Measurements from ENCODE around the gene FOXF2.

The FOXF2 gene

GRCh38 chr6:1396952-1397868 lies 7.8 kb downstream of the FOXF2 start:
- H3K27ac ChIP-seq = no peak overlapping the region
- TF ChIP-seq, protein P1, sequence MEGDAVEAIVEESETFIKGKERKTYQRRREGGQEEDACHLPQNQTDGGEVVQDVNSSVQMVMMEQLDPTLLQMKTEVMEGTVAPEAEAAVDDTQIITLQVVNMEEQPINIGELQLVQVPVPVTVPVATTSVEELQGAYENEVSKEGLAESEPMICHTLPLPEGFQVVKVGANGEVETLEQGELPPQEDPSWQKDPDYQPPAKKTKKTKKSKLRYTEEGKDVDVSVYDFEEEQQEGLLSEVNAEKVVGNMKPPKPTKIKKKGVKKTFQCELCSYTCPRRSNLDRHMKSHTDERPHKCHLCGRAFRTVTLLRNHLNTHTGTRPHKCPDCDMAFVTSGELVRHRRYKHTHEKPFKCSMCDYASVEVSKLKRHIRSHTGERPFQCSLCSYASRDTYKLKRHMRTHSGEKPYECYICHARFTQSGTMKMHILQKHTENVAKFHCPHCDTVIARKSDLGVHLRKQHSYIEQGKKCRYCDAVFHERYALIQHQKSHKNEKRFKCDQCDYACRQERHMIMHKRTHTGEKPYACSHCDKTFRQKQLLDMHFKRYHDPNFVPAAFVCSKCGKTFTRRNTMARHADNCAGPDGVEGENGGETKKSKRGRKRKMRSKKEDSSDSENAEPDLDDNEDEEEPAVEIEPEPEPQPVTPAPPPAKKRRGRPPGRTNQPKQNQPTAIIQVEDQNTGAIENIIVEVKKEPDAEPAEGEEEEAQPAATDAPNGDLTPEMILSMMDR (IDR thresholded peaks at IDR 0.05) = peak; percentile 85
- DNase-seq (ENCODE audit: low spot score) = no peak
- no peak overlapping the region for H3K4me3 ChIP-seq

DNA sequence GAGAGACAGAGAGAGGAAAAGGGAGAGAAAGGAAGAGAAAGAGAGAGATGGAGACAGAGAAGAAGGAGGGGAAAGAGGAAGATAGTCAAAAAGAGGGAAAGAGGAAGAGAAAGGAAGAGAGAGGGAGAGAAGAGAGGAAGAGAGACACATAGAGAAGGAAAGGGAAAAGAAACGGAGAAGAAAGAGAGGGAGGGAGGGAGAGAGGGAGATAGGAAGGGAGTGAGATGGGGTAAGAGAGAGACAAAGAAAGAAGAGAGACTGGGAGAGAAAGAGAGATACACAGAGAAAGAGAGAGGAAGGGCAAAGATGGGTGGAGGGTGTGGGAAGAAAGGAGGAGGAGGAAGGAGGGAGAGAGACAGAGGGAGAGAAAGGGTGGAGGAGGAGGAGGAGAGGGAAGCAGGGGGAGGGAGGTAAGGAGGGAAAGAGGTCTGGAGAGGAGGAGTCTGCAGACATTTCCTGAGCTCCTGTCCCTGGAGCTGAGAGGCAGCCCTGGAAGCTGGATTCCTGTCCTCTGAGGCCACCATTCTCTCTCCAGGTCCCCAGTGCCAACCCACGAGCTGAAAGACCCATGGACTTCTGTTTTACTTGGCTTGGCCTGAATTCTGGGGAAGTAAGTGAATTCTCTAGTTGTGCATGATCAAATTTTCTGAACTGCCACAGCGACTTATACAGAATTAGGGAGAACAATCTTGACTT lies 9.9 kb downstream of the FOXF2 start:
- TF ChIP-seq, protein P1 (IDR thresholded peaks at IDR 0.05) = no peak
- DNase-seq (ENCODE audit: low spot score) = no peak
- Histone ChIP-seq H3K27ac (no peak overlapping the region), H3K4me3 (no peak overlapping the region)

DNA sequence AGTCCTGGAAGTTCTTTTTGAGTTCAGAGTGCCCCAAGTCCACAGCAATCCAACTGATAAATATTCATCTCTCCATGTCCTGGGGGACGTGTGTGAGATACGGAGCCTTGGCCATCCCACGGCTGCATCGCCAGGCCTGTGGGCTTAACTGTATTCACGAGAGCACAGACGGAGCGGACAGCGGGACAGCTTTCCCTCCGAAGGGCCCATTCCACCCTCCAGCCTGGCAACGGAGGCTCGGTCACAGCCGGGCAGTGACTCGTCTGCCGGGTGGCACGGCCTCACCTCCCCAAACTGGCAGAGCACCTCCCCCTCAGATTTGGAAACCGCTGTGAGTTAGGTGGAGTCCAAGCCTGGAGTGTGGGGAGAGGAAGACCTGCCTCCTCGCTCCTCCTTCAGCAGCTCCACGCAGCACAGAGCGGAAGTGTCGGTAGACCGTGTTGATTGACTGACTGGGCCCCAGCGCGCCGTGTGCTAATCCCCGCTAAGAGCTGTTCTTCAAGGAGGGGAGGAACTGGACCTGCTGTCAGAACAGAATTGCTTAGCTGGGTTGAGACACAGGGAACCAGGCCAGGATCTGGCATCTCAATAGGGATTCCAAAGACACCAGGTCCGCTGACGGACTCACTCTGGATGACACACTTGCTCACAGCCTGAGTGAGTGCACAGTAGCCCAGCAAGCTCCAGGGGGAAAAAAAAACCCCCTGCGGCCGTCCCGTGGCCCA lies 10.9 kb downstream of the FOXF2 start:
- TF ChIP-seq, protein P1 (IDR thresholded peaks at IDR 0.05) = no peak
- no peak for DNase-seq (ENCODE audit: low spot score)
- Histone ChIP-seq H3K27ac (no peak overlapping the region), H3K4me3 (no peak overlapping the region)

DNA sequence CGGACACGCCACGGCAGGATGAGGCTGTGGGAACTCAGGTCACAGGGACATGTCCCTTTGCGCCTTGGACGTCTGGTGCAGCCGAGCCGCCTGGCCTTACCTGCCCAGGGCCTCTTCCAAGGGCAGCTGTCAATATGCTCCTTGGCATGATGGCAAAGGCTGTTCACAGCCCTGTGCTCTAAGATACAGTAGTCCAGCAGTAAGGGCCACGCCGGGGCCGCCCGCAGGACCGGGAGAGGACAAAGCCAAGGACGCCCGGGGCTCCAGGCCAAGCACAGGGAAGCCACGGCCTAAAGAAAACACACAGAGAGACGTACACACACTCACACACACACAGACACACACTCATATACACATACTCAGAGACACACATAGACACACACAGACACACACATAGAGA lies 13.0 kb downstream of the FOXF2 start:
- TF ChIP-seq, protein P1 (IDR thresholded peaks at IDR 0.05) = no peak
- DNase-seq (ENCODE audit: low spot score) = no peak

DNA sequence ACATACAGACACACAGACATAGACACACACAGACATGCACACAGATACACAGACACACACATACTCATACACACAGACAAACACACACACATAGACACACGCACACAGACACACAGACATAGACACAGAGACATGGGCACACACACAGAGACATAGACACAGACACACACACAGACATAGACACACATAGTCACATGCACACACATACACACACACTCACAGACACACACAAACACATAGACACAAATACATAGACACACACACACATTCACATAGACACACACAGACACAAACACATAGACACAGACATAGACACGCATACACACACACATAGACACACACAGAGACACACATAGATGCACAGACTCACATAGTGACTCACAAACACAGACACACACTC lies 13.5 kb downstream of the FOXF2 start:
- TF ChIP-seq, protein P1 (IDR thresholded peaks at IDR 0.05) = no peak
- H3K4me3 ChIP-seq = no peak overlapping the region
- H3K27ac ChIP-seq = no peak overlapping the region
- no peak for DNase-seq (ENCODE audit: low spot score)

More for the DNA sequence above, 13.0 kb downstream of the FOXF2 start:
- Histone ChIP-seq H3K27ac (no peak overlapping the region), H3K4me3 (no peak overlapping the region)

- TF ChIP-seq, protein P1 (IDR thresholded peaks at IDR 0.05) = no peak
- H3K27ac ChIP-seq = no peak overlapping the region
- H3K4me3 ChIP-seq = no peak overlapping the region
- no peak for DNase-seq (ENCODE audit: low spot score)
These were observed 14.7 kb downstream of the FOXF2 start for GRCh38 chr6:1403851-1404712.

All from coronary artery (tissue), 2 donors.